H54 (cell line): ENCODE measurements around the gene SORCS2.

ENCODE experiments used
- DNase-seq: peaks from one replicate; pipeline ENCODE4 v3.0.0; 2011; ENCODE audit warnings: low spot score, mixed read lengths; ENCODE audit not compliant: insufficient read length
- FAIRE-seq: peaks from 3 replicates; lab custom pipeline; 2011; peaks lifted over from hg19 to GRCh38; lab: Jason Lieb, UNC
- POLR2A ChIP-seq: IDR thresholded peaks from 2 replicates; pipeline ENCODE4 v1.6.1; 2011; ENCODE audit warnings: low read depth, mild to moderate bottlenecking, low read length

SORCS2 gene

GRCh38 chr4:7769396-7770223, 577.3 kb downstream of the SORCS2 start:
- no peak for TF ChIP-seq POLR2A
- DNase-seq, result no peak
- no peak for FAIRE-seq

- DNase-seq (no peak), FAIRE-seq (no peak)
- no peak for TF ChIP-seq POLR2A
These were observed 578.1 kb downstream of the SORCS2 start for GRCh38 chr4:7770224-7771050.

- no peak for TF ChIP-seq POLR2A
- no peak for DNase-seq
- no peak for FAIRE-seq
These were observed 578.7 kb downstream of the SORCS2 start for GRCh38 chr4:7771056-7771455.

GRCh38 chr4:7771541-7772507, 579.5 kb downstream of the SORCS2 start:
- DNase-seq (no peak), FAIRE-seq (no peak)
- no peak for TF ChIP-seq POLR2A

- DNase-seq, result no peak
- no peak for FAIRE-seq
- TF ChIP-seq POLR2A, result no peak
These were observed 580.5 kb downstream of the SORCS2 start for GRCh38 chr4:7772711-7773385.

GRCh38 chr4:7773401-7774180, 581.3 kb downstream of the SORCS2 start:
- DNase-seq, result no peak
- no peak for FAIRE-seq
- no peak for TF ChIP-seq POLR2A

- FAIRE-seq (no peak), DNase-seq (no peak)
- no peak for TF ChIP-seq POLR2A
These were observed 582.3 kb downstream of the SORCS2 start for GRCh38 chr4:7774301-7775294.

- no peak for DNase-seq
- no peak for FAIRE-seq
- no peak for TF ChIP-seq POLR2A
These were observed 583.1 kb downstream of the SORCS2 start for GRCh38 chr4:7775396-7775795.

GRCh38 chr4:7777017-7777710, 584.8 kb downstream of the SORCS2 start:
- DNase-seq (no peak), FAIRE-seq (no peak)
- no peak for TF ChIP-seq POLR2A

- DNase-seq (no peak), FAIRE-seq (no peak)
- no peak for TF ChIP-seq POLR2A
These were observed 585.7 kb downstream of the SORCS2 start for GRCh38 chr4:7777871-7778509.
